ENCODE results near the gene FAM204A.

The FAM204A gene

DNA sequence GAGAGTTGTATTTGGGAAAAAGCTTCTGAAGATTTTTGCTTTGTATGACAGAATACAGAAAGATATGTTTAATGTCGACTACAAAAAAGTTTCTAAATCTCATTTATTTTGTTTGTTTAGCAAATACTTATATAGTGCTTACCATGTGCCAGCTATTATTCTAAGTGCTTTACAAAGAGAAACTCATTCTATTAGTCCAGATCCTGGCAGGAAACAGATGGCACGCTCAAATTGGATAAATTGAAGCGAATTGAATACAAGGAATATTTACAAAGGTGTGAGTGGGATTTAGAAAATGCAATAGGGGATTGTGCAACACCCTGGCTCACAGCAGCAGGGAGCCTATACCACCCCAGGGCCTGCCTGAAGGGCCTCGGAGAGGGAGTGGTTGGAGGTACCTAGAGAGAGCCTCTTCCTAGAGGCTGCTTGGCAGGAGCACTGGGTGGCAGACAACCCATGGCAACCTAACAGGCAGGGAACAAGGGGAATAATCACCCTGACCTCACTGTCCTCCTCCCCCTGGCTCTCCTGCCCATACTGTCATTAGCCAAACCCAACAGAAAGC lies 27.6 kb upstream of the FAM204A start:
- TF ChIP-seq, protein P1, sequence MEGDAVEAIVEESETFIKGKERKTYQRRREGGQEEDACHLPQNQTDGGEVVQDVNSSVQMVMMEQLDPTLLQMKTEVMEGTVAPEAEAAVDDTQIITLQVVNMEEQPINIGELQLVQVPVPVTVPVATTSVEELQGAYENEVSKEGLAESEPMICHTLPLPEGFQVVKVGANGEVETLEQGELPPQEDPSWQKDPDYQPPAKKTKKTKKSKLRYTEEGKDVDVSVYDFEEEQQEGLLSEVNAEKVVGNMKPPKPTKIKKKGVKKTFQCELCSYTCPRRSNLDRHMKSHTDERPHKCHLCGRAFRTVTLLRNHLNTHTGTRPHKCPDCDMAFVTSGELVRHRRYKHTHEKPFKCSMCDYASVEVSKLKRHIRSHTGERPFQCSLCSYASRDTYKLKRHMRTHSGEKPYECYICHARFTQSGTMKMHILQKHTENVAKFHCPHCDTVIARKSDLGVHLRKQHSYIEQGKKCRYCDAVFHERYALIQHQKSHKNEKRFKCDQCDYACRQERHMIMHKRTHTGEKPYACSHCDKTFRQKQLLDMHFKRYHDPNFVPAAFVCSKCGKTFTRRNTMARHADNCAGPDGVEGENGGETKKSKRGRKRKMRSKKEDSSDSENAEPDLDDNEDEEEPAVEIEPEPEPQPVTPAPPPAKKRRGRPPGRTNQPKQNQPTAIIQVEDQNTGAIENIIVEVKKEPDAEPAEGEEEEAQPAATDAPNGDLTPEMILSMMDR (IDR thresholded peaks at IDR 0.05; ENCODE audit: insufficient read depth, low read depth, low read length, missing control alignments), result no peak
- DNase-seq (ENCODE audit: low read depth), result no peak
- H3K4me3 ChIP-seq (ENCODE audit: low read depth, low read length), result no peak overlapping the region

DNA sequence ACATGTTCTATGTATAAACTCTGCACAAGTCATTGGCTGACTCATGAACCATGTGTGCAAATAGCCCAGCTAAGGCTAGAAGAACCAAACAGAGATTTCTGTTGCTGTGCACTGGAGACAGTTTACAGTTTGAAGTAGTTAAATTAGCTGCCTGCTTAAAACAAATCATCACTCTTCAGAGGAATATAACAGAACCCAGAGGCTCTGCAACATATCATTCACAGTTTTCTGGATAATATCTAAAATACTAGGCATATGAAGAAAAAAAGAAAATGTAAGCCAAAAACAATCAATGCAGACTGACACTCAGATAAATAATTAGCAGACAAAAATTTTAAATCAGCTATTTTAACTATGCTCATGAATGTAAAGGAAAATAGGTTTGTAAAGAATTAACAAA lies 23.6 kb upstream of the FAM204A start:
- no peak for DNase-seq (ENCODE audit: low read depth)
- TF ChIP-seq, protein P1 (IDR thresholded peaks at IDR 0.05; ENCODE audit: insufficient read depth, low read depth, low read length, missing control alignments), result no peak
- H3K4me3 ChIP-seq (ENCODE audit: low read depth, low read length), result no peak overlapping the region

DNA sequence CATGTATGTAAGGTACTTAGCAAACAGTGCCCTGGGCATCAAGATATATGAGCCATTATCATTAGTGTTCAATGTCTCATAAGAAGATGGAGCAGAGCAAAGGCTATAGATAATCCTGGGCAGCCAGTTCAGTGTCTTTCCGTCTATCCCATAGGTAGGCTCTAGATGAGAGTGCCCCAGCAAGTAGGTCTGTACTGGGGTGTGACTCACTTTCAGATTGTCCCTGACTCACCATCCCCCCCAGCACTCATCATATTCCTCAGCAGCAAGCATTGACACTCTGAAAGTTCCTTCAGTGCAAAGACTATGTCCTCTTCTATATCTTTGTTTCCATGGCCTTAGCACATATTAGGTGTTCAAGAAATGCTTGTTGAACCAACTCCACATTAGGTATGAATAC lies 20.0 kb upstream of the FAM204A start:
- no peak overlapping the region for H3K4me3 ChIP-seq (ENCODE audit: low read depth, low read length)
- TF ChIP-seq, protein P1 (IDR thresholded peaks at IDR 0.05; ENCODE audit: insufficient read depth, low read depth, low read length, missing control alignments), result no peak
- DNase-seq (ENCODE audit: low read depth), result no peak

DNA sequence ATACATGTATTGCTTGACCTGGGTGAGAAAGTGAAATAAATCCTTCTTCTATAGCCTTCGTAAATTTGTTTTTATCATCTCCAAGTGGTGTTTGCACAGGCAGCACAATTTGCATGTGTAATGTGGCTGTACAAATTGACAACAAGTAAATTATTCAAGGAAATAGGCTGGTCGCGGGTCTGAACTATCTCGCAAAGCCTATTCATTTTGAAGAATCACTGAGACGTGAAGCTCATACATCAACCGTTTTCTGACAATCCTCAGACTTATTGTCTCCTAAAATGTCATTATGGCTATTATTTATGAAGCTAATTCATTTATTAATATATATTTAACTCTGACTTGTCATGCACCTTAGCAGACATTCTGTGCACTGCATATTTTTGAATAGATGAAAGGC lies 16.2 kb upstream of the FAM204A start:
- no peak for DNase-seq (ENCODE audit: low read depth)
- no peak overlapping the region for H3K4me3 ChIP-seq (ENCODE audit: low read depth, low read length)
- TF ChIP-seq, protein P1 (IDR thresholded peaks at IDR 0.05; ENCODE audit: insufficient read depth, low read depth, low read length, missing control alignments), result no peak

DNA sequence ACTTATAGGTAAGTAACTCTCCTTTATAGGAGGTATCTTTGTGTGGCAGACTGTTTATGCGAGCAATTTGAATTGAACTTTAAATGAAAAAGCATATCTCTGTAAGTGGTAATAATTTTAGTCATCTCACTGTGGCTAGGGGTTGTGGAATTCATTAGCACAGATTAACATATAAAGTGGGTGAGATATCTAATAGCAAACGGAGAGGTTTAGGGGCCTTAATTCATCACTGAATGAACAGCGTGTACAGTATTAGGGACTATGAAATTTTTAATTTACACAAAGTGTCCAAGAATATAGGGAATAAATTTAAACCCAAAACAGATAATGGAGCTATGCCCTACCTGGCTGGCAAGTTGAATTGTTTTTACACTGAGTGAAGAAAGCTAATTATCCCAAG lies 15.7 kb upstream of the FAM204A start:
- DNase-seq (ENCODE audit: low read depth), result no peak
- TF ChIP-seq, protein P1 (IDR thresholded peaks at IDR 0.05; ENCODE audit: insufficient read depth, low read depth, low read length, missing control alignments), result no peak
- no peak overlapping the region for H3K4me3 ChIP-seq (ENCODE audit: low read depth, low read length)

DNA sequence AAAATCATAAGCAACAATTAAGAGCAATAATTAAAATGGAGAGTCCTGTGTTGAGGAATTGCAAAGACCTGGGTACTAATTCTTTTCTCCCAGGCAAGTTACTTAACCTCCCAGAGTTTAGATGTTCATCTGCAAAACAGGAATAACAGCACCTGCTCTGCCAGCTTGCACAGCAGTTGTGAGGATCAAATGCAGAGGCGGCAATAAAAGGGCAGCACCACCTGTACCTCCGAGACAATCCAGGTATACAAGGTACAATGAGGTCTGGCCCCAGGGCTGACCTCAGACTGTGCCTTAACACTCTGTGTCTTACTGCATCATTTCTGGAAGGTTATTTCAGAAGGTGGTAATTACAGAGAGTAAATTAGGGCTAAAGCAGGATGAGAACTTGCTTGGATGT lies 14.5 kb upstream of the FAM204A start:
- TF ChIP-seq, protein P1 (IDR thresholded peaks at IDR 0.05; ENCODE audit: insufficient read depth, low read depth, low read length, missing control alignments), result no peak
- no peak overlapping the region for H3K4me3 ChIP-seq (ENCODE audit: low read depth, low read length)
- DNase-seq (ENCODE audit: low read depth), result no peak

DNA sequence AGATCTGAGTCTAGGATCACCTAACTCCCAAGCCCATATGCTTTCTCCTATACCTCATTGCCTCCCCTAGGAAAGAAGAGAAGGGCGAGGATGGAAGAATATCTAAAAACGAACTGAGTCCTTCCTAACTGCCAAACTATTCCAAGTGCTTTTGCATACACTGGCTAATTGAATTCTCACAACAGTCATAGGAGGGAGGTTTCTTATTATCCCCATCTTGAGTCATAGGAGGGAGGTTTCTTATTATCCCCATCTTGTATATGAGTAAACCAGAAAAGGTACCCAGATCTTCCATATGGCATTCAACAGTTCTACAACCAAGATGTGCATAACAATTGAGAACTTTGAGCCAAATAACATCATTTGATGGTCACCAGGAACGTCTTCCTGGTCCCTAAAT lies 13.1 kb upstream of the FAM204A start:
- DNase-seq (ENCODE audit: low read depth), result no peak
- TF ChIP-seq, protein P1 (IDR thresholded peaks at IDR 0.05; ENCODE audit: insufficient read depth, low read depth, low read length, missing control alignments), result no peak
- H3K4me3 ChIP-seq (ENCODE audit: low read depth, low read length), result no peak overlapping the region
